ENCODE measurements around the gene SLC7A6. TPM values are rescaled to one million over a fixed set of nuclear protein-coding genes. Genes with fewer than 3 reads are reported as not detected.

SLC7A6 gene
- total RNA-seq, 6 experiments from 2014 or later = 1.6 to 9.6 (median 4.5) TPM

GRCh38 chr16:68235108-68235886, 29.0 kb upstream of the SLC7A6 start:
- Histone ChIP-seq H3K27me3 (no peaks in the 10 kb centered on the region), H3K27ac (peak overlapping the region; percentile 67 to 88 (median 70)), H3K4me1 (peaks cover 0 to 22% (median 4%) of the 10 kb centered on the region in 4 donors), H3K9me3 (no peaks in the 10 kb centered on the region), H3K4me3 (peak overlapping the region; percentile 70 to 94 (median 91)), H3K36me3 (peaks cover 0 to 36% (median 17%) of the 10 kb centered on the region in 4 donors)
- peak; percentile 53 to 67 (median 55) for DNase-seq
- ATAC-seq = peak in 2 of 4 donors; percentile 4 to 6
- 25% methylated on average over 19 of the region's 73 CpGs for WGBS (ENCODE audit: insufficient coverage, low coverage, low lambda C conversion rate, missing lambda C conversion rate)
- TF ChIP-seq, protein P1, sequence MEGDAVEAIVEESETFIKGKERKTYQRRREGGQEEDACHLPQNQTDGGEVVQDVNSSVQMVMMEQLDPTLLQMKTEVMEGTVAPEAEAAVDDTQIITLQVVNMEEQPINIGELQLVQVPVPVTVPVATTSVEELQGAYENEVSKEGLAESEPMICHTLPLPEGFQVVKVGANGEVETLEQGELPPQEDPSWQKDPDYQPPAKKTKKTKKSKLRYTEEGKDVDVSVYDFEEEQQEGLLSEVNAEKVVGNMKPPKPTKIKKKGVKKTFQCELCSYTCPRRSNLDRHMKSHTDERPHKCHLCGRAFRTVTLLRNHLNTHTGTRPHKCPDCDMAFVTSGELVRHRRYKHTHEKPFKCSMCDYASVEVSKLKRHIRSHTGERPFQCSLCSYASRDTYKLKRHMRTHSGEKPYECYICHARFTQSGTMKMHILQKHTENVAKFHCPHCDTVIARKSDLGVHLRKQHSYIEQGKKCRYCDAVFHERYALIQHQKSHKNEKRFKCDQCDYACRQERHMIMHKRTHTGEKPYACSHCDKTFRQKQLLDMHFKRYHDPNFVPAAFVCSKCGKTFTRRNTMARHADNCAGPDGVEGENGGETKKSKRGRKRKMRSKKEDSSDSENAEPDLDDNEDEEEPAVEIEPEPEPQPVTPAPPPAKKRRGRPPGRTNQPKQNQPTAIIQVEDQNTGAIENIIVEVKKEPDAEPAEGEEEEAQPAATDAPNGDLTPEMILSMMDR (IDR thresholded peaks at IDR 0.05) = peak in 3 of 4 donors; percentile 11 to 30 (median 17)
- no peak for TF ChIP-seq POLR2A (IDR thresholded peaks at IDR 0.05)
- intact Hi-C loops (cut with DNase I) = loop anchor here (10.0 kb wide), 2 partner anchors 150 to 160 kb away; partner anchors contain the start of gene NFATC3 (in 1 of the 2)

GRCh38 chr16:68235887-68236136, 28.5 kb upstream of the SLC7A6 start, which contains the start of gene ESRP2:
Gene ESRP2, minus strand, starts transcription at chr16:68236127. Its CDS starts 82 bp downstream, at chr16:68236045.
- intact Hi-C loops (cut with DNase I) = loop anchor here (10.0 kb wide), 2 partner anchors 151 to 161 kb away; partner anchors contain the start of gene NFATC3 (in 1 of the 2)

GRCh38 chr16:68236137-68236825, 28.0 kb upstream of the SLC7A6 start:
- intact Hi-C loops (cut with DNase I) = loop anchor here (10.0 kb wide), 2 partner anchors 151 to 161 kb away; partner anchors contain the start of gene NFATC3 (in 1 of the 2)
- peak overlapping the region; percentile 65 to 88 (median 67) for H3K27ac ChIP-seq
- 23% methylated on average over 10 of the region's 45 CpGs for WGBS (ENCODE audit: insufficient coverage, low coverage, low lambda C conversion rate, missing lambda C conversion rate)
- H3K4me1 ChIP-seq = peaks cover 0 to 22% (median 4%) of the 10 kb centered on the region in 4 donors
- TF ChIP-seq POLR2A (IDR thresholded peaks at IDR 0.05) = peak; percentile 96
- TF ChIP-seq, protein P1 (IDR thresholded peaks at IDR 0.05) = no peak
- DNase-seq = peak; percentile 92 to 96 (median 96)
- H3K4me3 ChIP-seq = peak overlapping the region; percentile 70 to 94 (median 91)
- ATAC-seq = peak; percentile 32 to 57 (median 50)
- peaks cover 0 to 26% (median 12%) of the 10 kb centered on the region in 4 donors for H3K36me3 ChIP-seq
- no peaks in the 10 kb centered on the region for H3K27me3 ChIP-seq
- H3K9me3 ChIP-seq = no peaks in the 10 kb centered on the region

More at GRCh38 chr16:68235887-68236136, 28.5 kb upstream of the SLC7A6 start, which contains the start of gene ESRP2:
- TF ChIP-seq POLR2A (IDR thresholded peaks at IDR 0.05) = no peak
- TF ChIP-seq, protein P1 (IDR thresholded peaks at IDR 0.05) = no peak
- Histone ChIP-seq H3K27ac (peak within 1 kb of the TSS; percentile 67 to 88 (median 70)), H3K36me3 (peaks cover 0 to 31% (median 15%) of the 10 kb centered on the region in 4 donors), H3K9me3 (no peaks in the 10 kb centered on the region), H3K4me3 (peak within 1 kb of the TSS; percentile 70 to 94 (median 91)), H3K27me3 (no peaks in the 10 kb centered on the region), H3K4me1 (peaks cover 0 to 22% (median 4%) of the 10 kb centered on the region in 4 donors)
- no peak for DNase-seq
- no peak for ATAC-seq
- WGBS (ENCODE audit: insufficient coverage, low coverage, low lambda C conversion rate, missing lambda C conversion rate) = 10% methylated on average over 3 of the region's 36 CpGs

GRCh38 chr16:68236826-68237242, 27.5 kb upstream of the SLC7A6 start:
- 20% methylated on average over 1 of the region's 21 CpGs for WGBS (ENCODE audit: insufficient coverage, low coverage, low lambda C conversion rate, missing lambda C conversion rate)
- TF ChIP-seq, protein P1 (IDR thresholded peaks at IDR 0.05) = no peak
- TF ChIP-seq POLR2A (IDR thresholded peaks at IDR 0.05) = no peak
- peak overlapping the region; percentile 70 to 94 (median 91) for H3K4me3 ChIP-seq
- peaks cover 0 to 20% (median 10%) of the 10 kb centered on the region in 4 donors for H3K36me3 ChIP-seq
- H3K4me1 ChIP-seq = peaks cover 0 to 22% (median 4%) of the 10 kb centered on the region in 4 donors
- no peak for ATAC-seq
- H3K27me3 ChIP-seq = no peaks in the 10 kb centered on the region
- H3K27ac ChIP-seq = peak overlapping the region; percentile 65 to 88 (median 67)
- H3K9me3 ChIP-seq = no peaks in the 10 kb centered on the region
- intact Hi-C loops (cut with DNase I) = loop anchor here (10.0 kb wide), 2 partner anchors 152 to 162 kb away; partner anchors contain the start of gene NFATC3 (in 1 of the 2)
- DNase-seq = peak in 1 of 3 donors; percentile 42

Data from right lobe of liver (tissue), 6 donors.